PC-9 (cell line): ENCODE data around the gene PDE3B.

Experiments used
- CTCF ChIP-seq: fragments of 200-600 bp; sonication (generic); conservative IDR thresholded peaks from 2 replicates; pipeline ENCODE4 v1.6.1; 2017; ENCODE audit warnings: mixed run types, antibody characterized with exemption, mild to moderate bottlenecking, moderate library complexity
- EZH2 ChIP-seq: fragments of 200-600 bp; sonication (generic); IDR thresholded peaks from 2 replicates; pipeline ENCODE4 v1.8.0; 2017; ENCODE audit warnings: antibody characterized with exemption, low read depth

- TF ChIP-seq CTCF (no peak), EZH2 (no peak)
Measured at GRCh38 chr11:14725150-14725549, 81.5 kb downstream of the PDE3B start.
